ENCODE results near the gene BTRC. TPM values are rescaled to one million over a fixed set of nuclear protein-coding genes. Genes with fewer than 3 reads are reported as not detected.

Gene BTRC
- total RNA-seq, 4 donors from 2014 or later: 12.6 to 26.5 (median 20.7) TPM

- Histone ChIP-seq H3K27me3 (no peaks in the 10 kb centered on the region), H3K36me3 (no peaks in the 10 kb centered on the region), H3K27ac (no peak overlapping the region), H3K4me1 (no peaks in the 10 kb centered on the region), H3K4me3 (no peak overlapping the region), H3K9me3 (no peaks in the 10 kb centered on the region)
- TF ChIP-seq CTCF (IDR thresholded peaks at IDR 0.05): no peak
- no peak for TF ChIP-seq POLR2A (IDR thresholded peaks at IDR 0.05)
- DNase-seq: no peak
- intact Hi-C loops (cut with DNase I; ENCODE audit: low total_unique reads): no loop called here
Measured at GRCh38 chr10:101484175-101484745, 130.3 kb downstream of the BTRC start.

- Histone ChIP-seq H3K4me3 (no peak overlapping the region), H3K27me3 (no peaks in the 10 kb centered on the region), H3K27ac (no peak overlapping the region), H3K9me3 (no peaks in the 10 kb centered on the region), H3K4me1 (no peaks in the 10 kb centered on the region), H3K36me3 (no peaks in the 10 kb centered on the region)
- DNase-seq: no peak
- intact Hi-C loops (cut with DNase I; ENCODE audit: low total_unique reads): no loop called here
- no peak for TF ChIP-seq CTCF (IDR thresholded peaks at IDR 0.05)
- no peak for TF ChIP-seq POLR2A (IDR thresholded peaks at IDR 0.05)
Measured at GRCh38 chr10:101485207-101485606, 131.2 kb downstream of the BTRC start.

GRCh38 chr10:101485681-101486554 lies 132.0 kb downstream of the BTRC start:
- DNase-seq: peak; percentile 33 to 57
- no peaks in the 10 kb centered on the region for H3K4me1 ChIP-seq
- intact Hi-C loops (cut with DNase I; ENCODE audit: low total_unique reads): no loop called here
- H3K36me3 ChIP-seq: no peaks in the 10 kb centered on the region
- H3K4me3 ChIP-seq: no peak overlapping the region
- H3K27ac ChIP-seq: no peak overlapping the region
- no peaks in the 10 kb centered on the region for H3K27me3 ChIP-seq
- H3K9me3 ChIP-seq: no peaks in the 10 kb centered on the region
- no peak for TF ChIP-seq POLR2A (IDR thresholded peaks at IDR 0.05)
- no peak for TF ChIP-seq CTCF (IDR thresholded peaks at IDR 0.05)

GRCh38 chr10:101487399-101487798 lies 133.4 kb downstream of the BTRC start:
- TF ChIP-seq POLR2A (IDR thresholded peaks at IDR 0.05) (no peak), CTCF (IDR thresholded peaks at IDR 0.05) (no peak)

GRCh38 chr10:101489355-101489754 lies 135.4 kb downstream of the BTRC start:
- intact Hi-C loops (cut with DNase I; ENCODE audit: low total_unique reads): no loop called here
- Histone ChIP-seq H3K27ac (no peak overlapping the region), H3K9me3 (no peaks in the 10 kb centered on the region), H3K4me1 (no peaks in the 10 kb centered on the region), H3K27me3 (no peaks in the 10 kb centered on the region), H3K4me3 (no peak overlapping the region), H3K36me3 (no peaks in the 10 kb centered on the region)
- TF ChIP-seq POLR2A (IDR thresholded peaks at IDR 0.05): no peak
- no peak for TF ChIP-seq CTCF (IDR thresholded peaks at IDR 0.05)
- no peak for DNase-seq

More at GRCh38 chr10:101487399-101487798, 133.4 kb downstream of the BTRC start:
- no peak overlapping the region for H3K27ac ChIP-seq
- H3K4me3 ChIP-seq: no peak overlapping the region
- no peaks in the 10 kb centered on the region for H3K27me3 ChIP-seq
- H3K36me3 ChIP-seq: no peaks in the 10 kb centered on the region
- no peaks in the 10 kb centered on the region for H3K4me1 ChIP-seq
- intact Hi-C loops (cut with DNase I; ENCODE audit: low total_unique reads): no loop called here
- DNase-seq: no peak
- H3K9me3 ChIP-seq: no peaks in the 10 kb centered on the region
